ENCODE measurements around the gene DCT.

Gene DCT

GRCh38 chr13:94481941-94482340 is 2.5 kb upstream of the DCT start:
- no peak overlapping the region for H3K27ac ChIP-seq
- TF ChIP-seq, protein P1, sequence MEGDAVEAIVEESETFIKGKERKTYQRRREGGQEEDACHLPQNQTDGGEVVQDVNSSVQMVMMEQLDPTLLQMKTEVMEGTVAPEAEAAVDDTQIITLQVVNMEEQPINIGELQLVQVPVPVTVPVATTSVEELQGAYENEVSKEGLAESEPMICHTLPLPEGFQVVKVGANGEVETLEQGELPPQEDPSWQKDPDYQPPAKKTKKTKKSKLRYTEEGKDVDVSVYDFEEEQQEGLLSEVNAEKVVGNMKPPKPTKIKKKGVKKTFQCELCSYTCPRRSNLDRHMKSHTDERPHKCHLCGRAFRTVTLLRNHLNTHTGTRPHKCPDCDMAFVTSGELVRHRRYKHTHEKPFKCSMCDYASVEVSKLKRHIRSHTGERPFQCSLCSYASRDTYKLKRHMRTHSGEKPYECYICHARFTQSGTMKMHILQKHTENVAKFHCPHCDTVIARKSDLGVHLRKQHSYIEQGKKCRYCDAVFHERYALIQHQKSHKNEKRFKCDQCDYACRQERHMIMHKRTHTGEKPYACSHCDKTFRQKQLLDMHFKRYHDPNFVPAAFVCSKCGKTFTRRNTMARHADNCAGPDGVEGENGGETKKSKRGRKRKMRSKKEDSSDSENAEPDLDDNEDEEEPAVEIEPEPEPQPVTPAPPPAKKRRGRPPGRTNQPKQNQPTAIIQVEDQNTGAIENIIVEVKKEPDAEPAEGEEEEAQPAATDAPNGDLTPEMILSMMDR (conservative IDR thresholded peaks at IDR 0.05): no peak

GRCh38 chr13:94480672-94481145 is 1.2 kb upstream of the DCT start:
- H3K27ac ChIP-seq: no peak overlapping the region

GRCh38 chr13:94478913-94479312 is 569 bp downstream of the DCT start:
- H3K27ac ChIP-seq: no peak overlapping the region
- TF ChIP-seq, protein P1 (conservative IDR thresholded peaks at IDR 0.05): no peak

More at GRCh38 chr13:94480672-94481145, 1.2 kb upstream of the DCT start:
- TF ChIP-seq, protein P1 (conservative IDR thresholded peaks at IDR 0.05): no peak

DNA sequence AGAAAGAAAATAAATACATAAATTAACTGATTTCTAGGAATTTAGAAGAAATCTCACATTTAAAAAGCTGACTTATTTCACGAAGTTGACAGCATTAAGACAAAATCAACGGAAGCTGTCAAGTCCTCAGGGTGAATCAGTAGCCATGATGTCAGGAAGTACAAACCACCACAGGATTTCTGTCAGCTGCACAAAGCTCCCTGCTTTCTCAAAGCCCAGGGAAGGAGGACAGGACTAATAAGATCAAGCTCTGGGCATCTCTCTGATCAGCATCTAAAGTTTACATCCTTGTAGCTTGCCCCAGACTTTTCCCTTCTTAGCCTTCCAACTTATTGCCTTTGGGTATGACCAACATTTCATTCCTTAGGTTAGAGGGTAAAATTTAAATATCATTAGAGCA is 9.4 kb downstream of the DCT start:
- TF ChIP-seq, protein P1 (conservative IDR thresholded peaks at IDR 0.05): no peak
- H3K27ac ChIP-seq: no peak overlapping the region

- TF ChIP-seq, protein P1 (conservative IDR thresholded peaks at IDR 0.05): no peak
Measured at GRCh38 chr13:94464771-94465170, 14.7 kb downstream of the DCT start.

DNA sequence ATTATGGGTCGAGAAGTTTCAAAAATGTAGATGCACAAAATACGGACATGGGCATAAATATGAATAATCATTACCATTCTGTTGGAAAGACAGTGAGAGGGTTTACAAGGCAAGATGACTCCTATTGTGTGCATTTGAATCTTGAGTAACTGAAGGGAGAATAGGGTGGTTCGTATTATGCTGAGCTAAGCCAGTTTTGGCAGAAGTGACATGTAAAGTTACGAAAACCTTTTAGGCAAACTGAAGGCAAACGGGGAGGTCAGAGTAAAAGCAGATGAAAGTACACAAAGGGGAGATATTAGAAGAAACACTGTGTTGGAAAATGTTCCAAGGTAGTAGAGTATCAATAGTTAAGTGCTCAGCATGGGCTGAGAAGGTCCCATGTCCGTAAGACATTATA is 16.8 kb downstream of the DCT start:
- no peak overlapping the region for H3K27ac ChIP-seq
- TF ChIP-seq, protein P1 (conservative IDR thresholded peaks at IDR 0.05): no peak

More at GRCh38 chr13:94464771-94465170, 14.7 kb downstream of the DCT start:
- no peak overlapping the region for H3K27ac ChIP-seq

GRCh38 chr13:94459116-94459515 is 20.4 kb downstream of the DCT start:
- TF ChIP-seq, protein P1 (conservative IDR thresholded peaks at IDR 0.05): no peak
- no peak overlapping the region for H3K27ac ChIP-seq

Measured in VCaP (cell line).